Smooth muscle cell (in vitro differentiated cells): ENCODE data around the gene IL2RA. TPM values are rescaled to one million over a fixed set of nuclear protein-coding genes. Genes with fewer than 3 reads are reported as not detected.

Experiments used
- DNase-seq: peaks from one replicate; lab custom pipeline; 2025; ENCODE audit not compliant: unreplicated experiment; lab: John Stamatoyannopoulos, UW
- H2AFZ ChIP-seq: fragments of 200-600 bp; sonication (generic); 2 replicates; pipeline ENCODE4 v1.6.0; 2016; ENCODE audit warnings: antibody characterized with exemption, low read depth, mild to moderate bottlenecking
- H3F3A ChIP-seq: fragments of 200-600 bp; sonication (generic); 2 replicates; pipeline ENCODE4 v1.6.0; 2017; ENCODE audit warnings: antibody characterized with exemption, low read depth
- H3K27ac ChIP-seq: fragments of 200-600 bp; sonication (generic); 2 replicates; pipeline ENCODE4 v1.5.1; 2016; ENCODE audit warnings: low read depth, mild to moderate bottlenecking
- H3K27me3 ChIP-seq: fragments of 200-600 bp; sonication (generic); 2 replicates; pipeline ENCODE4 v1.6.1; 2016; ENCODE audit warnings: low read depth, mild to moderate bottlenecking
- H3K36me3 ChIP-seq: fragments of 200-600 bp; sonication (generic); 2 replicates; pipeline ENCODE4 v1.5.1; 2016; ENCODE audit warnings: low read depth
- H3K4me1 ChIP-seq: fragments of 200-600 bp; sonication (generic); 2 replicates; pipeline ENCODE4 v1.5.1; 2016; ENCODE audit warnings: low read depth
- H3K4me2 ChIP-seq: fragments of 200-600 bp; sonication (generic); 2 replicates; pipeline ENCODE4 v1.6.0; 2016; ENCODE audit warnings: mild to moderate bottlenecking
- H3K4me3 ChIP-seq: fragments of 200-600 bp; sonication (generic); 2 replicates; pipeline ENCODE4 v1.5.1; 2016; ENCODE audit warnings: mild to moderate bottlenecking
- H3K79me2 ChIP-seq: fragments of 200-600 bp; sonication (generic); 2 replicates; pipeline ENCODE4 v1.6.0; 2016; ENCODE audit warnings: low read depth, mild to moderate bottlenecking
- H3K9ac ChIP-seq: fragments of 200-600 bp; sonication (generic); 2 replicates; pipeline ENCODE4 v1.6.0; 2016; ENCODE audit warnings: low read depth
- H3K9me3 ChIP-seq: fragments of 200-600 bp; sonication (generic); replicated peaks from 2 replicates; pipeline ENCODE4 v1.5.1; 2016; ENCODE audit warnings: low read depth
- H4K20me1 ChIP-seq: fragments of 200-600 bp; sonication (generic); 2 replicates; pipeline ENCODE4 v1.6.0; 2016; ENCODE audit warnings: low read depth
- WGBS: methylation state at CpG from one replicate; pipeline ENCODE4 v1.1.7; 2016; ENCODE audit warnings: low lambda C conversion rate; 5-methylcytosine and 5-hydroxymethylcytosine counted together
- polyA plus RNA-seq: library from polyadenylated mRNA; unstranded; fragments of >200 nt; fragmentation: Nextera tagmentation; extraction: Ambion mirVana; gene quantifications from 2 replicates; pipeline ENCODE4 v1.2.1, GENCODE V29; 2016
- total RNA-seq: library from RNA; depleted of rRNA; stranded (reverse); fragments of >200 nt; gene quantifications from 2 replicates; pipeline ENCODE4 v1.2.3, GENCODE V29; 2014
- TF ChIP-seq, protein P1 (sequence below): fragments of 200-600 bp; sonication (generic); IDR thresholded peaks from 2 replicates; pipeline ENCODE4 v1.5.1; 2017; ENCODE audit warnings: borderline replicate concordance, mild to moderate bottlenecking, antibody characterized with exemption; ENCODE audit not compliant: insufficient read depth, poor library complexity, severe bottlenecking

IL2RA gene
- total and polyA plus RNA-seq, 2 experiments from 2014 or later, result not detected

DNA sequence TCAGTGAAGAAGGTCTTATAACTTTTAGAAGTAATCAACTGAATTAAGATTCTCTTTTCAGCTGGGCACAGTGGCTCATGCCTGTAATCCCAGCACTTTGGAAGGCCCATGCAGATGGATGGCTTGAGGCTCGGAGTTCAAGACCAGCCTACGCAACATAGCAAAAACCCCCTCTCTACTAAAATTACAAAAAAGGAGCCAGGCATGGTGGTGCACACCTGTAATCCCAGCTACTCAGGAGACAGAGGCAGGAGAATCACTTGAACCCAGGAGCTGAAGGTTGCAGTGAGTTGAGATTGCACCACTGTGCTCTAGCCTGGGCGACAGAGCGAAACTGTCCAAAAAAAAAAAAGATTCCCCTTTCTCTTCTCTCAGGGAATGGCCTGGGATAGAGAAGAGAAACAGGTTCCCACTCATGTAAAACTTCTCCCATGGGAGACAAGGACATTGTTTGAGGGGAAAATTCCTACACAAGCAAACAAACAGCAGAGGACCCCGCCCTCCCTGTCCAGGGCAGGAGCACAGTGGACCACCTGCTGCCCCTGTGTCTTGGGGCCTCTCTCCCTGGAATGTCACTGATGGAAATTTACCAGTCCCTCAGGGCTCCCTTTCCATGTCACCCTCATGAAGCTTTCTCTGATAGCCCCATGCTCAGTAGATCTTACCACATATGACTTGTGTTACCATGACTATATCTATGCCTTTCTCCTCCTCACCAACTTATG lies 5.6 kb downstream of the IL2RA start:
- H3K27ac ChIP-seq, result no peak overlapping the region
- no peaks in the 10 kb centered on the region for H3K9me3 ChIP-seq
- H2AFZ ChIP-seq, result no peak overlapping the region
- 93% methylated on average over 5 of the region's 5 CpGs for WGBS
- TF ChIP-seq, protein P1, sequence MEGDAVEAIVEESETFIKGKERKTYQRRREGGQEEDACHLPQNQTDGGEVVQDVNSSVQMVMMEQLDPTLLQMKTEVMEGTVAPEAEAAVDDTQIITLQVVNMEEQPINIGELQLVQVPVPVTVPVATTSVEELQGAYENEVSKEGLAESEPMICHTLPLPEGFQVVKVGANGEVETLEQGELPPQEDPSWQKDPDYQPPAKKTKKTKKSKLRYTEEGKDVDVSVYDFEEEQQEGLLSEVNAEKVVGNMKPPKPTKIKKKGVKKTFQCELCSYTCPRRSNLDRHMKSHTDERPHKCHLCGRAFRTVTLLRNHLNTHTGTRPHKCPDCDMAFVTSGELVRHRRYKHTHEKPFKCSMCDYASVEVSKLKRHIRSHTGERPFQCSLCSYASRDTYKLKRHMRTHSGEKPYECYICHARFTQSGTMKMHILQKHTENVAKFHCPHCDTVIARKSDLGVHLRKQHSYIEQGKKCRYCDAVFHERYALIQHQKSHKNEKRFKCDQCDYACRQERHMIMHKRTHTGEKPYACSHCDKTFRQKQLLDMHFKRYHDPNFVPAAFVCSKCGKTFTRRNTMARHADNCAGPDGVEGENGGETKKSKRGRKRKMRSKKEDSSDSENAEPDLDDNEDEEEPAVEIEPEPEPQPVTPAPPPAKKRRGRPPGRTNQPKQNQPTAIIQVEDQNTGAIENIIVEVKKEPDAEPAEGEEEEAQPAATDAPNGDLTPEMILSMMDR, result no peak
- H3K36me3 ChIP-seq, result no peaks in the 10 kb centered on the region
- no peaks in the 10 kb centered on the region for H3F3A ChIP-seq
- no peak overlapping the region for H3K4me3 ChIP-seq
- H3K27me3 ChIP-seq, result peaks cover 26% of the 10 kb centered on the region
- no peaks in the 10 kb centered on the region for H3K4me1 ChIP-seq
- no peaks in the 10 kb centered on the region for H3K79me2 ChIP-seq
- H4K20me1 ChIP-seq, result no peaks in the 10 kb centered on the region
- DNase-seq, result no peak
- no peak overlapping the region for H3K9ac ChIP-seq
- H3K4me2 ChIP-seq, result no peak overlapping the region

DNA sequence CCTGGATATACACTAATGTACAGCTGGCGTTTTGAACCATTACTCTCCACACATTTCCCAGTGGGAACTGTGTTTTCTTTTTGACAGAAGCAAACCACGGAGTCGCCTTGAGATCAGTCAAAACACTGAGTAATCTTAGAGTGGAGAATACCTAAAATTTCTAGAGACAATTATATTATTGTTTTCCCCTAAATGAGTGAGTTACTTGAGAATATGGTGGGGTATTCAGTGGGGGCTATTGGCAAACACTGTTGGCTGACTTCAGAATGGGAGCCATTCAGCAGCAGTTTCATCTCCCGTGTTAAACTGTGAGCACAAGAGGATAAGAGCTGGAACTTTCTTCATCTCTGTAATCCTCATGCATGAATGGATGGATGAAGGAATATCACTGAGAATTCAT lies 6.2 kb downstream of the IL2RA start:
- Histone ChIP-seq H3K9me3 (no peaks in the 10 kb centered on the region), H3K79me2 (no peaks in the 10 kb centered on the region), H3K27ac (no peak overlapping the region), H3F3A (no peaks in the 10 kb centered on the region), H3K4me2 (no peak overlapping the region), H3K36me3 (no peaks in the 10 kb centered on the region), H3K27me3 (peaks cover 26% of the 10 kb centered on the region), H3K4me3 (no peak overlapping the region), H3K4me1 (no peaks in the 10 kb centered on the region), H4K20me1 (no peaks in the 10 kb centered on the region), H2AFZ (no peak overlapping the region), H3K9ac (no peak overlapping the region)
- 84% methylated on average over 4 of the region's 4 CpGs for WGBS
- TF ChIP-seq, protein P1, result no peak
- DNase-seq, result no peak

DNA sequence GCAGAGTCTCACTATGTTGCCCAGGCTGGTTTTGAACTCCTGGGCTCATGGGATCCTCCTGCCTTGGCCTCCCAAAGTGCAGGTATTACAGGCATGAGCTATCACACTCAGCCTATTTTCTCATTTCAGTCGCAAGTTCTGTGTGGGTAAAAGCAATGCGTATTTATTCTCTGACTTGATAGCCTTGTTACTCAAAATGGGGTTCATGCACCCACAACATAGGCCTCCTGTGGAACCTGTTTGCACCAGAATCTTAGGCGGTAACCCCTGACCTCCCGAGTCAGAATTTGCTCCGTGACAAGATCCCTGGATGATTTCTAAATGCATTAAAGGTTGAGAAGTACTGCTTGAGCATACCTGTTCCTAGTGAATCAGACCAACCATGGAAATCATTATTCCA lies 7.3 kb downstream of the IL2RA start:
- DNase-seq, result no peak
- TF ChIP-seq, protein P1, result no peak
- 91% methylated on average over 5 of the region's 5 CpGs for WGBS
- Histone ChIP-seq H3K9ac (no peak overlapping the region), H3K4me3 (no peak overlapping the region), H3F3A (no peaks in the 10 kb centered on the region), H3K79me2 (no peaks in the 10 kb centered on the region), H3K9me3 (no peaks in the 10 kb centered on the region), H3K27me3 (peaks cover 25% of the 10 kb centered on the region), H4K20me1 (no peaks in the 10 kb centered on the region), H3K36me3 (no peaks in the 10 kb centered on the region), H3K4me1 (no peaks in the 10 kb centered on the region), H3K27ac (no peak overlapping the region), H3K4me2 (no peak overlapping the region), H2AFZ (no peak overlapping the region)
